ENCODE measurements around the gene HAND1. TPM values are rescaled to one million over a fixed set of nuclear protein-coding genes. Genes with fewer than 3 reads are reported as not detected.

Gene HAND1
- total and polyA plus RNA-seq, 11 donors = 22.4 to 44.8 (median 33.9) TPM

- TF ChIP-seq POLR2A (IDR thresholded peaks at IDR 0.05) (no peak), CTCF (IDR thresholded peaks at IDR 0.05) (no peak)
- peaks cover 0 to 32% (median under 1%) of the 10 kb centered on the region in 9 donors for H3K27me3 ChIP-seq
- no peaks in the 10 kb centered on the region for H3K9me3 ChIP-seq
- no peak for ATAC-seq
- 70 to 83% (median 78%) methylated on average over 11 of the region's 11 CpGs for WGBS, 4 donors
- no peak for DNase-seq
- H3K4me1 ChIP-seq = no peaks in the 10 kb centered on the region
- intact Hi-C loops (cut with DNase I) = no loop called here
- H3K27ac ChIP-seq = no peak overlapping the region
- H3K36me3 ChIP-seq = no peaks in the 10 kb centered on the region
- no peak overlapping the region for H3K4me3 ChIP-seq
Measured at GRCh38 chr5:154506716-154507080, 28.7 kb upstream of the HAND1 start.

DNA sequence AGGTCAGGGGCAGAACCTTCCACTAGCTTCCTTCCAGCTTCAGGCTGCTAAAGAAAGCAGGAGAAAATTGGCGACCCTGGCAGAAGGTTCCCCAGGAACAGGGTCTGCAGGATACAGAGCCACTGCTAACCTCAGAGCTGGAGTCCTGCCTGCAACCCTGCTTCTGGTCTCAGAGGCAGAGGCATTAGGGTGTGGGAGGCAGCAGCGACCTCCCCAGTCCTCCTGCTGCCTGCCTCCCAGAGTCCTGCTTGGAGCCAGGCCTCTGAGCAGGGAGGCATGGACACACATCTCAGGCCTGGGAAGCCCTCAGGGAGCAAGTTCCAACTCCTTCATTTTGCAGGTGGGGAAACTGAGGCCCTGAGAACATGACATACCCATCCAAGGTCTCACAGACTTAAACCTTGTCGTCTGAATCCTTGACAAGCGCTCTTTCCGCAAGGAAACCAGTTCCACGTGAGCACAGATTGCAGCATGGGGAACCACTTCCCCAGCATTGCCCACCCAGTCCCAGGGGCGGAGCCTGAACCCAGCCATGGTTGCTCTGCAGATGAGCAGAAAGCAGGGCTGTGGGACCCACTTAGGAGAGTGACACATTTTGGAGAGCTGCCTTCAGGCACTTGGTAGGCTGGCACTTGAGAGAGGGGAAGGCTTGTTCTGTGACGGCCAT lies 28.2 kb upstream of the HAND1 start:
- no peaks in the 10 kb centered on the region for H3K4me1 ChIP-seq
- TF ChIP-seq POLR2A (IDR thresholded peaks at IDR 0.05) = no peak
- TF ChIP-seq CTCF (IDR thresholded peaks at IDR 0.05) = no peak
- WGBS, 4 donors = 77 to 85% (median 83%) methylated on average over 7 to 8 of the region's 8 CpGs
- H3K27me3 ChIP-seq = peaks cover 0 to 27% (median 3%) of the 10 kb centered on the region in 9 donors
- intact Hi-C loops (cut with DNase I) = no loop called here
- H3K4me3 ChIP-seq = no peak overlapping the region
- ATAC-seq = no peak
- H3K27ac ChIP-seq = no peak overlapping the region
- no peaks in the 10 kb centered on the region for H3K36me3 ChIP-seq
- DNase-seq = no peak
- no peaks in the 10 kb centered on the region for H3K9me3 ChIP-seq

GRCh38 chr5:154505567-154505966 lies 27.5 kb upstream of the HAND1 start:
- 59 to 83% (median 75%) methylated on average over 7 to 10 of the region's 10 CpGs for WGBS, 4 donors
- Histone ChIP-seq H3K27me3 (peaks cover 0 to 27% (median 3%) of the 10 kb centered on the region in 9 donors), H3K27ac (no peak overlapping the region), H3K4me3 (no peak overlapping the region), H3K36me3 (no peaks in the 10 kb centered on the region), H3K9me3 (no peaks in the 10 kb centered on the region), H3K4me1 (no peaks in the 10 kb centered on the region)
- ATAC-seq = no peak
- TF ChIP-seq CTCF (IDR thresholded peaks at IDR 0.05) (no peak), POLR2A (IDR thresholded peaks at IDR 0.05) (no peak)
- intact Hi-C loops (cut with DNase I) = no loop called here
- no peak for DNase-seq

GRCh38 chr5:154503698-154504039 lies 25.6 kb upstream of the HAND1 start:
- Histone ChIP-seq H3K4me1 (no peaks in the 10 kb centered on the region), H3K27ac (no peak overlapping the region), H3K36me3 (no peaks in the 10 kb centered on the region), H3K27me3 (peaks cover 0 to 20% (median 3%) of the 10 kb centered on the region in 9 donors), H3K4me3 (no peak overlapping the region), H3K9me3 (no peaks in the 10 kb centered on the region)
- TF ChIP-seq POLR2A (IDR thresholded peaks at IDR 0.05) (no peak), CTCF (IDR thresholded peaks at IDR 0.05) (no peak)
- ATAC-seq = no peak
- 94 to 99% (median 97%) methylated on average over 2 of the region's 2 CpGs for WGBS, 4 donors
- DNase-seq = no peak
- intact Hi-C loops (cut with DNase I) = no loop called here
